HUES6 (cell line): Measurements from ENCODE around the gene TRAF3IP3.

Source experiments
- H3K27ac ChIP-seq: 2 replicates; pipeline ENCODE4 v1.7.0; 2013; ENCODE audit warnings: low read depth, mild to moderate bottlenecking, low read length, inconsistent platforms
- H3K27me3 ChIP-seq: 2 replicates; pipeline ENCODE4 v1.6.1; 2013; ENCODE audit warnings: low read length; ENCODE audit not compliant: control insufficient read depth, insufficient read depth
- H3K36me3 ChIP-seq: 2 replicates; pipeline ENCODE4 v1.6.1; 2013; ENCODE audit warnings: low read length; ENCODE audit not compliant: control insufficient read depth, insufficient read depth
- H3K4me1 ChIP-seq: 2 replicates; pipeline ENCODE4 v1.6.1; 2013; ENCODE audit warnings: low read length; ENCODE audit not compliant: control insufficient read depth, insufficient read depth
- H3K4me3 ChIP-seq: 2 replicates; pipeline ENCODE4 v1.5.1; 2013; ENCODE audit warnings: low read depth, low read length
- H3K9ac ChIP-seq: one replicate; pipeline ENCODE4 v1.6.1; 2013; ENCODE audit warnings: mild to moderate bottlenecking, low read length
- H3K9me3 ChIP-seq: 2 replicates; pipeline ENCODE4 v1.6.1; 2013; ENCODE audit warnings: low read depth, low read length; ENCODE audit not compliant: control insufficient read depth, insufficient read depth

Gene TRAF3IP3

DNA sequence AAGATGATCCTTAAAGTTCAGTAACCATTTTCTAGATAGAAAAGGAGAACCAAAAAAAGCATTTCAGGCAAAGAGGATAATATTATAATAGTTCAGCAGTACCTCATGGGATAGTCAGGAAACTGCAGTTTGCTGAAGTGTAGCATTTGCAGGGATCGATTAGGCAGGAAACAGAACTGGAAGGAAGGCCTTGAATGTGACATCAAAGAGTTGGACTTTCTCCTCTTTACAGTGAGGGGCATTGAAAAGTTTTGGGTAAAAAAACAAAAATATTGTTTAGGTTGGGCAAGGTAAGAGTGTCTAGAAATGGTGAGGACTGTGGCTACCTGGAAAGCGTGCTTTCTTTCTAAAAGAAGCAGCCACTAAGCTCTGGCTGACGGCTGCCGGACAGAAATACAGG lies 58.0 kb downstream of the TRAF3IP3 start:
- H3K9me3 ChIP-seq = no peaks in the 10 kb centered on the region
- no peak overlapping the region for H3K4me3 ChIP-seq
- H3K27me3 ChIP-seq = 0 out of 2 replicates have a peak, but pooled peaks cover under 1% of the 10 kb centered on the region
- H3K27ac ChIP-seq = no peak overlapping the region
- peaks cover 8% of the 10 kb centered on the region; the same call in 1 of the 2 replicates for H3K4me1 ChIP-seq
- H3K36me3 ChIP-seq = no peaks in the 10 kb centered on the region
- H3K9ac ChIP-seq = no peak overlapping the region

DNA sequence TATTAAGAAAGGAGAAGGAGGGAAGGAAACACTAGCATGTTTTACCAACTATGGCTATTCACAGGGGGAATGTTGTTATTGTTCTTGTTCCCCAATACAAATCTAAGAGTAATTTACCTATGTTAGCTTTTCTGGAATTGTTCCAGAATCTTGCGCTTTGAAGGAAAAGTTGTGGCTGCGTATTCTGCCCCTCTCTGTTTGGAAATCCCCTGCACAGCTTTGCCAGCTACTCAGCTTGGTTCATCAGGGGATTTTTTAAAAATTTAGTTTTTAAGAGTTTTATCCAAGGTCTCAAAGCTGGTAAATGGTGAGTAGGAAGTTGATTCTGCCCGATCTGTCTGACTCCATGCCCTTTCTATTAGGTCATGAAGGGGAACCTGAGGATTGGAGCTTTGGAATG lies 59.6 kb downstream of the TRAF3IP3 start:
- Histone ChIP-seq H3K27ac (no peak overlapping the region), H3K4me1 (peaks cover 8% of the 10 kb centered on the region; the same call in 1 of the 2 replicates), H3K27me3 (0 out of 2 replicates have a peak, but pooled peaks cover 4% of the 10 kb centered on the region), H3K4me3 (no peak overlapping the region), H3K36me3 (no peaks in the 10 kb centered on the region), H3K9ac (no peak overlapping the region), H3K9me3 (no peaks in the 10 kb centered on the region)

DNA sequence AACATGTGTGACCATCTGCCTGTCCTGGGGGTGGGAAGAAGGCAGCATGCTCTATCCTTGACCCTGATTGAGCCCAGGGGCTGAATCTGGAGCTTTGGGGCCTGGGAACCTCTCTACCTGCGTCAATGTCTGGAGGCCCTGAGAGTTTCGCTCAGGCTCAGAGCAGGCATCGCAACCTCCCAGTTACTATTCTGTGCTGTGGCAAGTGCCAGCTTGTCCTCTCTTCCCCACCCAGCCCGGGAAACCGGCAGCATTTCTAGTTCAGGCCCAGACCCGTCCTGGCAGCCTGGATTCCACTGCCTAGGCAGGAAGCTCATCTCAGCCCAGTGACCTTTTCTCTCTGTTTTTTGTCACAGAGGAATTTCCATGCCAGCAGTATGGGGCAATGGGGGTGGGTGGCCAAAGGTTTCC lies 60.1 kb downstream of the TRAF3IP3 start:
- H3K27ac ChIP-seq = no peak overlapping the region

DNA sequence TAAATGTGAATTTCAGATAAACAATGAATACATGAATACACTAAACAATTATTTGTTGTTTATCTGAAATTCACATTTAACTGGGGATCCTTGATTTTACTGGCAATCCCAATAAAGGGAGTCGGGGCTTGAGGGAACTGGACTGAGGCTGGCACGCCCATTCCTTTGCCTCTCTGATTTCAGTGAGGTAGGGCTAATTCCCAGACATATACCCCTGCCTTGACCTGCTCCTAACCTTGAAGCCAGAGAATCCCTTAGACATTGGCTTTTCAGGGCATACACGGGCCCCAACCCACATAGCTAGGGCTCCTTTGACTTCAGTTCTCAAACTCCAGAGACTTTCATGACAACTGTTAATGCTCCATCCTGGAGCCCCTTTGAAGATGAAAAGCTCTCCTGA lies 61.1 kb downstream of the TRAF3IP3 start:
- peaks cover 8% of the 10 kb centered on the region; the same call in 1 of the 2 replicates for H3K4me1 ChIP-seq
- H3K9ac ChIP-seq = no peak overlapping the region
- H3K36me3 ChIP-seq = no peaks in the 10 kb centered on the region
- no peak overlapping the region for H3K27ac ChIP-seq
- no peaks in the 10 kb centered on the region for H3K9me3 ChIP-seq
- 0 out of 2 replicates have a peak, but pooled peaks cover 6% of the 10 kb centered on the region for H3K27me3 ChIP-seq
- no peak overlapping the region for H3K4me3 ChIP-seq

More for the DNA sequence above, 60.1 kb downstream of the TRAF3IP3 start:
- Histone ChIP-seq H3K4me1 (peaks cover 8% of the 10 kb centered on the region; the same call in 1 of the 2 replicates), H3K27me3 (0 out of 2 replicates have a peak, but pooled peaks cover 4% of the 10 kb centered on the region), H3K9me3 (no peaks in the 10 kb centered on the region), H3K4me3 (no peak overlapping the region), H3K36me3 (no peaks in the 10 kb centered on the region), H3K9ac (no peak overlapping the region)

DNA sequence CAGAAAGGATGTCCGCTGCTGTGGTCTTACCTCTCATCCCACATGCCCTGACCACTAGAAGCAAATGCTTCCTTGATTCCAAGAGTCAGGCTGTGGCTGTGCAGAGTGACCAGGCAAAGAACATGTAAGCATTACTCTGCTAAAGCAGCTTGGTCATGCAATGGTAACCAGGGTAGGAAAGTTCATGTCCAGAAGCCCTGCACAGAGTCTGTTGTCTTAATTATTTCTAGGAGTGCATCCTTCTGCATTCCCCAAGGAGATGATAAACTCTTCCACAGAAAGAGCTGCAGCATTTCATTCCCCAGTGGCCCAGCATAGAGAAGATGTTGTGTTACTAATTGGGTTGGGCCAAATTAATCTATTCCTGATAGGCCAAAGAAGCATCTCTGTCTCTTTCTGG lies 61.8 kb downstream of the TRAF3IP3 start:
- no peaks in the 10 kb centered on the region for H3K36me3 ChIP-seq
- no peak overlapping the region for H3K9ac ChIP-seq
- 0 out of 2 replicates have a peak, but pooled peaks cover 6% of the 10 kb centered on the region for H3K27me3 ChIP-seq
- H3K4me3 ChIP-seq = no peak overlapping the region
- H3K27ac ChIP-seq = no peak overlapping the region
- H3K9me3 ChIP-seq = no peaks in the 10 kb centered on the region
- H3K4me1 ChIP-seq = peaks cover 8% of the 10 kb centered on the region; the same call in 1 of the 2 replicates

DNA sequence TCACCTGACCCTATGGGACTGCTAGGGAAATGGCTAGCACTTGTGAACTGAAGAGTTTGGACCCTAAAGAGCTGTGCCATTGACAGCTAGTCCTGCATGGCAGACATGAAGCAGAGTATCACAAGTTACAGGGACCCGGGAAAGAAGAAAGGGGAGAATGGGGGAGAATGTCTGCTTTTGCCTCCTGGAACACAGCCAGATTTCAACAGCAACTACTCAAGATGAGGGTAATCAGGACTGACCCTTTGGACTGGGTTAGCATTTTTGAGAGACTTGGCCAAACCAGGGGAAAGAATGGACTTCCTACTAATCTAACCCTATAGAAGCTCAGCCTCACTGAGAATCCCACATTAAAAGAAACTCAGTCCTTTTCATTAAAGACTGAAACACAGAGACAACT lies 63.2 kb downstream of the TRAF3IP3 start:
- no peaks in the 10 kb centered on the region for H3K36me3 ChIP-seq
- no peaks in the 10 kb centered on the region for H3K9me3 ChIP-seq
- no peak overlapping the region for H3K9ac ChIP-seq
- no peak overlapping the region for H3K4me3 ChIP-seq
- H3K4me1 ChIP-seq = peaks cover 8% of the 10 kb centered on the region; the same call in 1 of the 2 replicates
- 0 out of 2 replicates have a peak, but pooled peaks cover 6% of the 10 kb centered on the region for H3K27me3 ChIP-seq
- no peak overlapping the region for H3K27ac ChIP-seq

DNA sequence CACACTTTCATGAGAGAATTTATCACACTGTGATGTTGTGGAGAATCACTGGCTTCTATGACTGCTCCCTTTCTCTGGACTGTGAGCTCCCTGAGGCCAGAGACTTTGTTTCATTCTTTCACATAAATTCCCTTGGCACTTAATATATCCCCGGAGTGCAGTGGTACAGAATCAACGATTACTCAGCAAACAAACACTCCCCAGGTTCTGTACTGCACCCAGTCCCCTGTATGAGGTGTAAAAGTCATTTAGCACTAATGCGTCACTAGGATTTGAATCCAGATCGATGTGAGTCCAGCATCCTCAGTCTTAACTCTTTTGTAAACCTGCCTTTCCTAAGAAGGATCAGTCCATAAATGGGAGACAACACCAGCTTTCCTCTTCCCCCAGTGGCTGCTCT lies 65.1 kb downstream of the TRAF3IP3 start:
- Histone ChIP-seq H3K9me3 (no peaks in the 10 kb centered on the region), H3K36me3 (no peaks in the 10 kb centered on the region), H3K4me3 (no peak overlapping the region), H3K27ac (no peak overlapping the region), H3K4me1 (peaks cover 4% of the 10 kb centered on the region; the same call in 1 of the 2 replicates), H3K27me3 (0 out of 2 replicates have a peak, but pooled peaks cover 6% of the 10 kb centered on the region), H3K9ac (no peak overlapping the region)

DNA sequence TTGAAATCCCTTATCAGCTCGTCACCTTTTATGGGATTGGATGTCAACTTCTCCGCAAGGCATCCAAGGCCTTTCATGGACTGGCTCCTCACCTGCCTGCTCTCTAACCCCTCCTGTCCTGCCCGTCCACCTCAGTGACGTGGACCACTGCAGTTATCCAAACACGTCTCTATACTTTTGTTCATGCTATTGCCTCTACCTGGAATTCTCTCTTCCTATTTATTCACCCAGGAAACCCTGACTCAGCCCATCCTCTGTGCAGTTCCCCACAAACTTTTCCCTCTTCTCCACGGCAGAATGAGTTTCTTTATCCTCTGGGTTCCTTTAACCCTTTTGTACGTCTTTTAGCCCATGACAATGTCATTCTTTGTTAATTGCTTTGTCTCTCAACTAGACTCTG lies 66.9 kb downstream of the TRAF3IP3 start:
- Histone ChIP-seq H3K4me3 (no peak overlapping the region), H3K9ac (no peak overlapping the region), H3K9me3 (no peaks in the 10 kb centered on the region), H3K27me3 (0 out of 2 replicates have a peak, but pooled peaks cover 6% of the 10 kb centered on the region), H3K27ac (no peak overlapping the region), H3K4me1 (no peaks in the 10 kb centered on the region), H3K36me3 (no peaks in the 10 kb centered on the region)

DNA sequence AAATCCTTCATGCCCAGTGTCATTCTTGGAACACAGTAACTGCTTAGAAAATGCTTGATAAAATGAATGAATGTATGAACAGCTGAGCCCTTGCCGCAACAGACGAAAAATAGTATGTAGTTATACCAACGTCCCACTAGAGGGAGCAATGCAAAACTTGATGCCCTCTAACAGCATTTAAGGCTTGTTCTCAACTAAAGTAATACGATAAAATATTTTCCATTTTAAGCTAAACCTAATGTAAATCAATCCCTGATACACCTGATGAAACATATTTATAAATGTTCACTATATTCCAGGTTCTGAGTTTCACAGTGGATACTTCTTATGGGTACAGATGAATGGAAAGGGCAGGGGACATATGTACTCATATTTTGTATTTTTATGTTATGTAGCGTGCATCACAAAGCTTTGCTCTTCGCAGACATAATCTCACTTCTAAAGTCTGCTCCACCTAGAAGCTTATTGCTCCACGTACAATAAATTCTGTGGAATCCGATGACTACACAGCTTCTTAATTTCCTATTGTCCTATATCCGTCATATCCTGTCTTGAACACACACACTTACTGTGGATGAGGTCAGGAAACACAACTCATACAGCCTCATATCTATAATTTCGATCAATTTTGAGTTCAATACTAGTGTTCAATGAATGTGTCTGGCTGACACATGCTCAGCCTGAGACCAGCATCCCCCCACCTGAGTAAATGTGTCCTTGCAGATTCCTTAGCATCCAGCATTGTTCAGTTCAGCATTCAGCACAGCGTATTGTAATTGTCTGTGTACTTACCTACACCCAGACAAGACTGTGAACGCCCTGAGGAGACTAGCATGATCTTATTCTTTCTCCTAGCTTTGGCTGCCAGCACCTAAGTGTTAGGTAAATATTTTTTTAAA lies 67.5 kb downstream of the TRAF3IP3 start:
- Histone ChIP-seq H3K27ac (no peak overlapping the region), H3K36me3 (no peaks in the 10 kb centered on the region), H3K27me3 (0 out of 2 replicates have a peak, but pooled peaks cover 6% of the 10 kb centered on the region), H3K9ac (no peak overlapping the region), H3K4me3 (no peak overlapping the region), H3K9me3 (no peaks in the 10 kb centered on the region), H3K4me1 (no peaks in the 10 kb centered on the region)

DNA sequence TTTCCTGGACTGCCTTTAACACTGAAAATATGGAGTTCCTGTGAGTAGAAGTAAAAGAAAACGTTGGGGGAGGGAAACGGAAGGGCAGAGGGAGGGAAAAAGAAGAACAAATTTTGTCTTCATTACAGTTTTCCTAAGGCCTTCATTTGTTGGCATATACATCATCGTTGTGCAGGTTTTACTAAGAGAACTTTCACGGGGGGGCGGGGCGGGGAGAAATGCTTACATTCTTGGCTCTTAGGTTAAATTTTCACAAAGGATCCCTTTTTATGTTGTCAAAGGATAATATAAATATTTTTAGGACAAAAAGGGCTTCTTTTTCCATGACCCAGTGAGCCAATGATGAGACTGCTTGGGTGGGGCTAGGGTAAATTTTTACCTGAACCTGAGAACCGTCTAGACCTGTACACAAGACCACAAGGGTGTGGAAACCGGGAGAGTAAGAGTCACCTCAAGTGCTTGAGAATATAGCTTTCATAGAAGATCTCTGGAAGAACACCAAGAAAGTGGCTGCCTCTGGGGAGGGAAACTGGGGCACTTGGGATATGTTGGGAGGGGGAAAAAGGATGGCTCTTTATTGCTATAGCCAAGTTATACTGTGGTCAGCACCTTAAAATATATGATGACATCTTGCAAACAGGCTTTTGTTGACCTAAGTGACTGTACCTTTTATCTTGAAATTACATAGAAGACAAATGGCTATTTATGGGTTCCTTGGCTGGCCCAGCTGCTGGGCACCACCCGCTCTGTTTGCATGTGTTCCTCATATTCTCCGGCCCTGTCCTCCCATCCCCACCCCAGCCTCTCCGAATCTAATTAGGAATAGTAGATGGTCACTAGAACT lies 70.0 kb downstream of the TRAF3IP3 start:
- Histone ChIP-seq H3K4me1 (no peaks in the 10 kb centered on the region), H3K27ac (no peak overlapping the region), H3K9ac (no peak overlapping the region), H3K27me3 (0 out of 2 replicates have a peak, but pooled peaks cover 2% of the 10 kb centered on the region), H3K36me3 (peaks cover 2% of the 10 kb centered on the region), H3K4me3 (no peak overlapping the region), H3K9me3 (no peaks in the 10 kb centered on the region)
